Stimulated activated CD4-positive, alpha-beta T cell treated with anti-CD3 and anti-CD28 coated beads, TNF-alpha, amount 100 ng/mL, for 48 hours (primary cell): ENCODE measurements around the gene ACTN4.

Source experiments
- DNase-seq, 3 donors: peaks; one replicate each; pipeline ENCODE4 v3.0.0-alpha.2; 2020; ENCODE audit warnings: low read depth in 3 of 3

ACTN4 gene

GRCh38 chr19:38678217-38678890 lies 30.9 kb downstream of the ACTN4 start:
- no peak for DNase-seq

- no peak for DNase-seq
These were observed 31.5 kb downstream of the ACTN4 start for GRCh38 chr19:38678891-38679494.

GRCh38 chr19:38679839-38680238 lies 32.4 kb downstream of the ACTN4 start:
- DNase-seq, result no peak

- DNase-seq, result no peak
These were observed 34.9 kb downstream of the ACTN4 start for GRCh38 chr19:38682195-38682867.

- DNase-seq, result no peak
These were observed 35.5 kb downstream of the ACTN4 start for GRCh38 chr19:38682872-38683392.

GRCh38 chr19:38683393-38684077 lies 36.1 kb downstream of the ACTN4 start:
- DNase-seq, result peak in 1 of 3 donors; percentile 36

GRCh38 chr19:38684078-38684861 lies 36.8 kb downstream of the ACTN4 start:
- DNase-seq, result no peak

GRCh38 chr19:38684862-38685665 lies 37.6 kb downstream of the ACTN4 start:
- no peak for DNase-seq

GRCh38 chr19:38685666-38686529 lies 38.4 kb downstream of the ACTN4 start:
- DNase-seq, result no peak

- no peak for DNase-seq
These were observed 39.1 kb downstream of the ACTN4 start for GRCh38 chr19:38686530-38686888.

- DNase-seq, result no peak
These were observed 40.5 kb downstream of the ACTN4 start for GRCh38 chr19:38687837-38688378.

- no peak for DNase-seq
These were observed 42.7 kb downstream of the ACTN4 start for GRCh38 chr19:38690146-38690545.

- no peak for DNase-seq
These were observed 43.4 kb downstream of the ACTN4 start for GRCh38 chr19:38690832-38691231.

- no peak for DNase-seq
These were observed 44.5 kb downstream of the ACTN4 start for GRCh38 chr19:38691938-38692457.

GRCh38 chr19:38692458-38693379 lies 45.3 kb downstream of the ACTN4 start:
- DNase-seq, result no peak

- DNase-seq, result no peak
These were observed 46.2 kb downstream of the ACTN4 start for GRCh38 chr19:38693380-38694223.

GRCh38 chr19:38695317-38695683 lies 47.9 kb downstream of the ACTN4 start:
- DNase-seq, result no peak
